A673 (cell line): ENCODE data around the gene PPP1R2. TPM values are rescaled to one million over a fixed set of nuclear protein-coding genes. Genes with fewer than 3 reads are reported as not detected.

Experiments
- BruUV-seq: library from RNA; stranded (reverse); fragments of 400-500 nt; replicated peaks from 2 replicates; lab custom pipeline; 2021; lab: Mats Ljungman, UMichigan
- CTCF ChIA-PET: fragments of 300-600 bp; sonication (Branson Sonifier 250); formaldehyde crosslinking; loops from one replicate; lab custom pipeline; 2022; ENCODE audit warnings: antibody characterized with exemption; lab: Charles Lee
- POLR2A ChIA-PET: fragments of 300-600 bp; sonication (Branson Sonifier 250); formaldehyde crosslinking; loops from one replicate; lab custom pipeline; 2022; ENCODE audit warnings: antibody characterized with exemption; ENCODE audit not compliant: low non-redundant PET; lab: Charles Lee
- DNase-seq: peaks from one replicate; pipeline ENCODE4 v3.0.0-alpha.2; 2015; ENCODE audit warnings: low spot score
- H3K27ac ChIP-seq: fragments of 200-600 bp; sonication (generic); 2 replicates; pipeline ENCODE4 v1.5.1; 2016; ENCODE audit warnings: mixed run types, low read depth, mild to moderate bottlenecking, mixed read lengths, antibody characterized with exemption, low read length; ENCODE audit not compliant: poor library complexity, severe bottlenecking
- H3K27me3 ChIP-seq: fragments of 200-600 bp; sonication (generic); replicated peaks from 2 replicates; pipeline ENCODE4 v1.6.1; 2017; ENCODE audit warnings: mixed run types, low read depth, mild to moderate bottlenecking, mixed read lengths, antibody characterized with exemption, low read length; ENCODE audit not compliant: insufficient read depth, poor library complexity
- H3K36me3 ChIP-seq: fragments of 200-600 bp; sonication (generic); 2 replicates; pipeline ENCODE4 v1.6.1; 2016; ENCODE audit warnings: mixed run types, mild to moderate bottlenecking, mixed read lengths, antibody characterized with exemption, low read length; ENCODE audit not compliant: insufficient read depth, poor library complexity, severe bottlenecking
- H3K4me1 ChIP-seq: fragments of 200-600 bp; sonication (generic); 2 replicates; pipeline ENCODE4 v1.6.1; 2017; ENCODE audit warnings: mixed run types, mild to moderate bottlenecking, mixed read lengths, antibody characterized with exemption, low read length; ENCODE audit not compliant: insufficient read depth, poor library complexity, severe bottlenecking
- H3K4me3 ChIP-seq: fragments of 200-600 bp; sonication (generic); 2 replicates; pipeline ENCODE4 v1.5.1; 2016; ENCODE audit warnings: low read depth, mixed run types, mild to moderate bottlenecking, mixed read lengths, low read length; ENCODE audit not compliant: poor library complexity, severe bottlenecking
- H3K9me3 ChIP-seq: fragments of 200-600 bp; sonication (generic); 2 replicates; pipeline ENCODE4 v1.6.1; 2016; ENCODE audit warnings: mixed run types, low read depth, mild to moderate bottlenecking, mixed read lengths, antibody characterized with exemption, low read length; ENCODE audit not compliant: poor library complexity, severe bottlenecking
- EZH2 ChIP-seq: fragments of 200-600 bp; sonication (generic); IDR thresholded peaks from 2 replicates; pipeline ENCODE4 v1.6.1; 2017; ENCODE audit warnings: borderline replicate concordance, low read depth, mild to moderate bottlenecking, mixed read lengths, antibody characterized with exemption, low read length; ENCODE audit not compliant: poor library complexity, severe bottlenecking
- intact Hi-C: fragments of 100-400 bp; cut with micrococcal nuclease; formaldehyde crosslinking; loops from one replicate; pipeline ENCODE4 v1.10.0; 2022; ENCODE audit not compliant: unreplicated experiment
- total RNA-seq: library from RNA; stranded (reverse); gene quantifications from 2 replicates; pipeline ENCODE4 v1.2.3, GENCODE V29; 2021
- TF ChIP-seq, protein P1 (sequence below): fragments of 300-800, 200-600 bp; sonication (generic); conservative IDR thresholded peaks from 2 replicates; pipeline ENCODE4 v1.5.1; 2017; ENCODE audit warnings: low read depth, mild to moderate bottlenecking, antibody characterized with exemption, low read length, moderate library complexity, mixed read lengths

Gene PPP1R2
- total RNA-seq, 1 experiment from 2014 or later: 45.5 TPM

DNA sequence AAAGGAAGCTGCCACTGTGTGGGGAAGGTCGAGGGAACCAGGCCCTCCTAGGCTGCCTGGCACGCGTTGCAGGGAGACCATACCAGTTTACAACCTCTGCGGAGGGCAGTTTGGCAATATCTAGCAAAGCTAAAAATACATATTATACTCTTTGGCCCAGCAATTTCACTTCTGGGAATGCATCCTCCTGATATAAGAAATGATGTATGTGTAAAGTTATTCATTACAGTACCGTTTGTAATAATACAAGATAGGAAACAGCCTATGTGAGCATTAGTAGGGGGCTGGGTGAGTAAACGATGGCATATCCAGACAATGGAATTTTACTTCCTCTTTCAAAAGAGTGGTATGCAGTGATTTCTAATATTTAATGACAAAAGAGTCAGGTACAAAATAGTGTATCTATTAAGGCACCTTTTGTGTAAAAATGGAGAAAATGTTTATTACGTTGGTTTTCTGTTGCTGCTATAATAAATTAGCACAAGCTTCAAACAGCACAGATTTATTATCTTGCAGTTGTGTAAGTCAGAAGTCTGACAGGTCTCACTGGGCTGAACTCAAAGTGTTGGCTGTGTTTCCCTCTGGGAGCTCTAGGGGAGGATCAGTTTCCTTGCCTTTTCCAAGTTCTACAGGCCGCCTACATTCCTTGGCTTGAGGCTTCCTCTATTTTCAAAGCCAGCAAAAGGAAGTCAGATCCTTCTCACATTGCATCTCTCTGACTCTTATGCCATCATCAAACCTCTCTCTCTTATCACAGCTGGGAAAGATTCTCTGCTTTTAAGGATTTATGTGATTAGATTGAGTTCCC, 31.6 kb upstream of the PPP1R2 start:
- no peaks in the 10 kb centered on the region for H3K36me3 ChIP-seq
- H3K27me3 ChIP-seq: no peaks in the 10 kb centered on the region
- POLR2A ChIA-PET: no interaction called here
- TF ChIP-seq, protein P1, sequence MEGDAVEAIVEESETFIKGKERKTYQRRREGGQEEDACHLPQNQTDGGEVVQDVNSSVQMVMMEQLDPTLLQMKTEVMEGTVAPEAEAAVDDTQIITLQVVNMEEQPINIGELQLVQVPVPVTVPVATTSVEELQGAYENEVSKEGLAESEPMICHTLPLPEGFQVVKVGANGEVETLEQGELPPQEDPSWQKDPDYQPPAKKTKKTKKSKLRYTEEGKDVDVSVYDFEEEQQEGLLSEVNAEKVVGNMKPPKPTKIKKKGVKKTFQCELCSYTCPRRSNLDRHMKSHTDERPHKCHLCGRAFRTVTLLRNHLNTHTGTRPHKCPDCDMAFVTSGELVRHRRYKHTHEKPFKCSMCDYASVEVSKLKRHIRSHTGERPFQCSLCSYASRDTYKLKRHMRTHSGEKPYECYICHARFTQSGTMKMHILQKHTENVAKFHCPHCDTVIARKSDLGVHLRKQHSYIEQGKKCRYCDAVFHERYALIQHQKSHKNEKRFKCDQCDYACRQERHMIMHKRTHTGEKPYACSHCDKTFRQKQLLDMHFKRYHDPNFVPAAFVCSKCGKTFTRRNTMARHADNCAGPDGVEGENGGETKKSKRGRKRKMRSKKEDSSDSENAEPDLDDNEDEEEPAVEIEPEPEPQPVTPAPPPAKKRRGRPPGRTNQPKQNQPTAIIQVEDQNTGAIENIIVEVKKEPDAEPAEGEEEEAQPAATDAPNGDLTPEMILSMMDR: no peak
- no peak for TF ChIP-seq EZH2
- no TSS peak for BruUV-seq
- intact Hi-C loops: no loop called here
- H3K9me3 ChIP-seq: no peaks in the 10 kb centered on the region
- no peak overlapping the region for H3K4me3 ChIP-seq
- H3K4me1 ChIP-seq: no peaks in the 10 kb centered on the region
- H3K27ac ChIP-seq: no peak overlapping the region
- CTCF ChIA-PET: no interaction called here
- DNase-seq: no peak

DNA sequence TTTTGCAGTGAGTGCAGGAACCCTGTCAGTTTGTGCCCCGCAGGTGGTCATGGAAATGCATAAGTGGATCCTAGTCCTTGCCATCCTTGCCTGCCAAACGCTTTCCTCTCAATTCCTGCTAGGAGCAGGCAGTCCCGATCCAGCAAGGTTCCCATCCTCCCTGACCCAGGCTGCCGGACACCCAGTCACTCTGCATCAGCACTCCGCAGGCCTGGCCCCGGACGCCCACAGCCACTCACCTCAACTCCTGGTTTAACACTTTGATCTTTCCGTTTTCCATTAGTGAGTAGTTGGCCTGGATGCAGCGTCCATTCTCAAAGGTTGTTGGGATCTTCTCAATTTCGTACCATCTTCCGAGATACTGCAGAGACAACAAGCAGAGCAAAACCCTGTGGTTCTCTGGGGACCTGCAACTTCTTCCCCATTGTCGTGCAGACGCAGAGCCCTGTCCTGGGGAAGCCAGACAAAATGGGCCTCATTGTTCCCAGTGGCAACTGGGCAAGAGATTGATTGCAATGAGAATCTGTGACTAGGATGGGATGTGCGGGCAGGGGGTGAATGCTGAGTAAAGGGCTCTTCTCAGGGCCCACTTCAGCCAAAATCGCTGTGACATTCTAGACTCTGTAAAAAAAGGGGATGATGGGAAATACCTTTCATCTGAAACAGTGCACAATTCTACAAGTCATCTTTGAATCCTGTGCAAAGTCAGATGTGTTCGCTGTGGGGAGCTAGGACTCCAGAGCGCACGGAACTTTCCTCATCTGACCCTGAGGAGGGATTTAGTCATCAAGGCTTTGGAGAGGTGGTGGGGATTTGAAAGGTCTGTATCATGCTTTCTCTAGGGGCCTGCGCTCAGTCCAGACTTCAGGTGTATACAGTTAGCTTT, 30.7 kb upstream of the PPP1R2 start:
- TF ChIP-seq EZH2: no peak
- TF ChIP-seq, protein P1: no peak
- Histone ChIP-seq H3K36me3 (no peaks in the 10 kb centered on the region), H3K27ac (no peak overlapping the region), H3K9me3 (no peaks in the 10 kb centered on the region), H3K4me1 (no peaks in the 10 kb centered on the region), H3K27me3 (no peaks in the 10 kb centered on the region), H3K4me3 (no peak overlapping the region)
- CTCF ChIA-PET: no interaction called here
- BruUV-seq: no TSS peak
- intact Hi-C loops: no loop called here
- POLR2A ChIA-PET: no interaction called here
- DNase-seq: no peak

- Histone ChIP-seq H3K4me3 (no peak overlapping the region), H3K27me3 (no peaks in the 10 kb centered on the region), H3K4me1 (no peaks in the 10 kb centered on the region), H3K9me3 (no peaks in the 10 kb centered on the region), H3K36me3 (no peaks in the 10 kb centered on the region), H3K27ac (no peak overlapping the region)
- ChIA-PET POLR2A (no interaction called here), CTCF (no interaction called here)
- intact Hi-C loops: no loop called here
- BruUV-seq: no TSS peak
- DNase-seq: no peak
- TF ChIP-seq EZH2: no peak
- TF ChIP-seq, protein P1: no peak
Measured at GRCh38 chr3:195571361-195571760, 28.2 kb upstream of the PPP1R2 start.
